Activated naive CD4-positive, alpha-beta T cell treated with anti-CD3 and anti-CD28 coated beads, Interleukin-2, amount 10 ng/mL, durations not matched to agents 7 days and 5 days (primary cell): Measurements from ENCODE around the gene TMEM178A.

Experiments used
- CTCF ChIA-PET: fragments of 350-600 bp; sonication (Branson Sonifier 250); formaldehyde crosslinking; loops from one replicate; lab custom pipeline; 2021; ENCODE audit warnings: antibody characterized with exemption; lab: Charles Lee
- DNase-seq: peaks from one replicate; pipeline ENCODE4 v3.0.0-alpha.2; 2020
- H3K27ac Mint-ChIP-seq: one replicate; pipeline ENCODE4 v1.8.0; 2021; ENCODE audit warnings: mild to moderate bottlenecking, moderate library complexity, mixed read lengths
- H3K27me3 Mint-ChIP-seq: one replicate; pipeline ENCODE4 v1.8.0; 2021; ENCODE audit warnings: mild to moderate bottlenecking, mixed read lengths
- H3K36me3 Mint-ChIP-seq: one replicate; pipeline ENCODE4 v1.8.0; 2021; ENCODE audit warnings: mixed read lengths
- H3K4me1 Mint-ChIP-seq: one replicate; pipeline ENCODE4 v1.8.0; 2021; ENCODE audit warnings: mixed read lengths
- H3K4me3 Mint-ChIP-seq: one replicate; pipeline ENCODE4 v1.8.0; 2021; ENCODE audit warnings: mild to moderate bottlenecking, moderate library complexity, mixed read lengths
- H3K9me3 Mint-ChIP-seq: one replicate; pipeline ENCODE4 v1.8.0; 2021; ENCODE audit warnings: mixed read lengths

The TMEM178A gene

DNA sequence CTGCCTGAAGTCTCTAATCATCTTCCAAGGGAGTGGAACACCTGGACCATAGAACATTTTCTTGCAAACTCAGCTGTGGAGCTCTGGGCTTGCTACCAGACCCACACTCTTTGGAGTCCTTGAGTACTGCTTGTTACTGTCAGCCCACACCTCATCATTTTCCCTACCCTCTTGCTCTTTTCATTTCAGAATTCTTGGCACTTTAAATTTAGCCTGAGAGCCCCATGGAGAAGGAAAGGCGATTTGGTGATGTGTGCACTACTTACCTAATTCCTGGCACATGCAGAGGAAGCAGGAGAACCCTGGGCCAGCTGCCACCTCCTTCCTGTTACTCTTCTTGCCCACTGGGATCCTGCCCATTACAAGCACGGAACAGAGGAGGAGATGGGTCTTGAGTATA is 31.7 kb downstream of the TMEM178A start:
- CTCF ChIA-PET: interaction anchor here (1.4 kb wide), 1 partner anchor 317 kb away, joined by 4 read pairs; no protein-coding TSS in a partner anchor
- Mint-ChIP-seq H3K4me1 (no peaks in the 10 kb centered on the region), H3K9me3 (peaks cover 8% of the 10 kb centered on the region), H3K27ac (no peak overlapping the region), H3K36me3 (no peaks in the 10 kb centered on the region), H3K27me3 (peaks cover 20% of the 10 kb centered on the region), H3K4me3 (no peak overlapping the region)
- no peak for DNase-seq

DNA sequence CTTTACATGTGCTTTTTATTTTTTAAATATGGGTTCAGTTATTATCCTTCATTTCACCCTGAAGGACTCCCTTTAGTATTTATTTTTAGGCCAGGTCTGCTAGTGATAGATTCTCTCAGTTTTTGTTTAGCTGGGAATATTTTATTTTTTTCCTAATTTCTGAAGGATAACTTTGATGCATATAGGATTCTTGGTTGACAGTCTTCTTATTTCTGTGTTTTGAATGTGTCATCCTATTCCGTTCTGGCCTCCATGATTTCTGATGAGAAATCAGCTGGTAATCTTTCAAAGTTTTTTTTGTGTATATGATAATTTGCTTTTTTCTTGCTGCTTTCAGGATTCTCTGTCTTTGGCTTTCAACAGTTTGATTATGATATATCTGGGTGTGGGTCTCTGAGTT is 35.4 kb downstream of the TMEM178A start:
- CTCF ChIA-PET: no interaction called here
- Mint-ChIP-seq H3K4me1 (no peaks in the 10 kb centered on the region), H3K36me3 (no peaks in the 10 kb centered on the region), H3K27ac (no peak overlapping the region), H3K4me3 (no peak overlapping the region), H3K9me3 (peaks cover 8% of the 10 kb centered on the region), H3K27me3 (peaks cover 12% of the 10 kb centered on the region)
- no peak for DNase-seq

DNA sequence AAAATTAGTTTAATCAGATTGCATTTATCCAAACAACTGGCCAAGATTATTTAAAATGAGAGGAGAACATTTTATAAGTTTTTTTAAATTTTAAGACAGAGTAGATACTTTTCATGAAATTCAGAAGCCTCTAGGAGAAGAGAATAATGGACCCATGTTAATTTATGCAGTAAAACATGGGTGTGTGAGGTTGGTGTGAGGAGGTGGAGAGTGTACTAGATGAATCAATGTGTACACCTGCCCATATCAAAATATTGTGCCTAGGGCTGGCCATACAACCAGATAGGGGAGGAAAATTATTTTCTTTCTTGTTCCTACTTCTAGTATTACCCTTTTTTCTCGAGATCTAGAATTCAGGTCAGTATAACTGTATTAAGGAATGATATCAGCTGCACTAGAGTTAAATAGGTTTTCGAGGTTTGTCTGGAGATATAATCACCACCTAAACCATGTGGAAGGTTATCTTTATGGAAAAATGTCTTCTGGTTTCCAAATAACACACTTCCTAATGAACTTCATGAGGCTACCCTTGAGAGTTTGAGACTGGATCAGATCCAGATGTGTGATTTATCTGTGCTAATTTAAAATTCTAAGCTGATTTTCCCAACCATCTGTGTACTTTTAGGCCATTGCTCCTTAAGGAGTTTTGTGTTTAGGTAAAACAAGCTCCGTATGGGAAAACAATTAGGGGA is 37.6 kb downstream of the TMEM178A start:
- H3K4me3 Mint-ChIP-seq: no peak overlapping the region
- H3K4me1 Mint-ChIP-seq: no peaks in the 10 kb centered on the region
- peaks cover 6% of the 10 kb centered on the region for H3K27me3 Mint-ChIP-seq

DNA sequence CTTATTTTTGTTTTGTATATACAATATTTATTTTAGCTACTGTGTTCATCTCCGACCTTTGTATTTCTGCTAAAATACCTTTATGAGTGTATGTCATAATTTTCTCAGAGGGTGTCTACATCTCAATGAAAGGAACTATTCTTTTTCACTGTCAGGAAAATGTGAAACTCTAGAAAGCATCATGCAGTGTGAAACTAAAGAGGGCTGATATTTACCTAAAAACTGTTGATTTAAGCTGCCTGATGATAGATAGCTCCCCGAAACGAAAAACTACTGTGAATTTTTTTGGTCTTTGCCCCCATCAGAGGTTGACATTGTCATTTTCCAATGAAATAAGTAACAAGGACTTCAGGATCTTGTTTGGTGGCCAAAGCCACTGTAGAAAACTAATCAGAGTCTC is 38.8 kb downstream of the TMEM178A start:
- DNase-seq: no peak
- CTCF ChIA-PET: no interaction called here
- H3K36me3 Mint-ChIP-seq: no peaks in the 10 kb centered on the region
- H3K4me1 Mint-ChIP-seq: no peaks in the 10 kb centered on the region
- peaks cover 8% of the 10 kb centered on the region for H3K9me3 Mint-ChIP-seq
- H3K4me3 Mint-ChIP-seq: no peak overlapping the region
- H3K27ac Mint-ChIP-seq: no peak overlapping the region
- H3K27me3 Mint-ChIP-seq: peaks cover 6% of the 10 kb centered on the region

More for the DNA sequence above, 37.6 kb downstream of the TMEM178A start:
- Mint-ChIP-seq H3K27ac (no peak overlapping the region), H3K36me3 (no peaks in the 10 kb centered on the region), H3K9me3 (peaks cover 8% of the 10 kb centered on the region)
- CTCF ChIA-PET: no interaction called here
- DNase-seq: no peak

DNA sequence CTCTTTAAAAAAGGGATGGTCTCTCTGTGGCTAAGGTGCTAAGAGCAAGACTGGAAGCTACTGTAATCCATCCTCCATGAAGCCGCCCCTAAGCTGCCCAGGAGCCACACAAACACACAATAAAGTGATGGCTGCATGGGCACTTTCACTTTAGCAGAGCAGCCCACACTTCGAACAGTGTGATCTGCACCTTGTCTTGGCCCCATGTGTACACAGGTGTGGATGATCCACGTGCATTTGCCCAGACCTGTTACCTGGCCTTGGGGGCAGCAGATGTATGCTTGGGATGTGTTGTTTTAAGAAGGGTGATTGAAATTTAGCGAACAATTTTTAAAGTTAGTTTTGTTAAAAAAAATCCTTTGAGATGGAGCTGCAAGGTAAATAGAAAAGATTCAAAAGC is 39.9 kb downstream of the TMEM178A start:
- H3K36me3 Mint-ChIP-seq: no peaks in the 10 kb centered on the region
- H3K4me1 Mint-ChIP-seq: no peaks in the 10 kb centered on the region
- H3K9me3 Mint-ChIP-seq: peaks cover 8% of the 10 kb centered on the region
- no peak overlapping the region for H3K27ac Mint-ChIP-seq
- H3K4me3 Mint-ChIP-seq: no peak overlapping the region
- no peak for DNase-seq
- CTCF ChIA-PET: no interaction called here
- peaks cover 6% of the 10 kb centered on the region for H3K27me3 Mint-ChIP-seq

DNA sequence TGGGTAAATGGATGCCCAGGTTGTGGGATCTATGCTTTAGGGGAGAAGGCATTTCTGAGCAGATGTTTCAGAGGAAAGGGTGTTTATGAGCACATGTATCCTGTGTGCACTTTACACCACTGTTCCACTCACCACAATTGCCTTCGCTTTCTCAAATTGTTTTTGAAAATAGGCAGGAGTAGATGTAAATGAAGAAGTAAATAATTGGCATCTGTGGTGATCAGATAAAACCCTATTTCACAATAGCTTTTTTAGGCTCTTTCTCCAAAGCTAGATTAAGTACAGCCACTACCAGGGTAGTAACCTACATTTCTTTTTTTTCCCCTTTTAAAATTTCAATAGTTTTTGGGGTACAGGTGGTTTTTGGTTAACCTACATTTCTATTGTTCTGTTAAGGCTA is 40.6 kb downstream of the TMEM178A start:
- Mint-ChIP-seq H3K4me1 (no peaks in the 10 kb centered on the region), H3K27ac (no peak overlapping the region), H3K9me3 (peaks cover 5% of the 10 kb centered on the region), H3K36me3 (no peaks in the 10 kb centered on the region), H3K27me3 (peaks cover 6% of the 10 kb centered on the region), H3K4me3 (no peak overlapping the region)
- DNase-seq: no peak
- CTCF ChIA-PET: no interaction called here

DNA sequence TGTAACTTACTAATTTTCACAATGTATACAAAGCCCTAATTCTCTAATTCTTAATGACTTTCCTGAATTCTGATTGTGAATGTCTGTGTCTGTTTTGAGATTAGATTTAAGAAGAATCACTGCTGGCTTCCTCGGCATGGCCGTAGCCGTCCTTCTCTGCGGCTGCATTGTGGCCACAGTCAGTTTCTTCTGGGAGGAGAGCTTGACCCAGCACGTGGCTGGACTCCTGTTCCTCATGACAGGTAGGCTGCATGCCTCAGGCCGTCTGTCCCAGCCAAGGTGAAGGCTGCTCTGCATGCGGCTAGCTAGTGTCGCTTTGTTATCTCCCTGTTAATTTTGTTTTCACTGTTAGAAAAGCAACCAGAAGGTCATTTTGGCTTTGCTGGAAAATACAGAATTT is 41.2 kb downstream of the TMEM178A start:
- CTCF ChIA-PET: no interaction called here
- no peaks in the 10 kb centered on the region for H3K4me1 Mint-ChIP-seq
- peaks cover 2% of the 10 kb centered on the region for H3K9me3 Mint-ChIP-seq
- H3K27me3 Mint-ChIP-seq: peaks cover 3% of the 10 kb centered on the region
- no peak overlapping the region for H3K4me3 Mint-ChIP-seq
- H3K27ac Mint-ChIP-seq: no peak overlapping the region
- DNase-seq: no peak
- no peaks in the 10 kb centered on the region for H3K36me3 Mint-ChIP-seq

- CTCF ChIA-PET: no interaction called here
- Mint-ChIP-seq H3K27me3 (peaks cover 3% of the 10 kb centered on the region), H3K4me3 (no peak overlapping the region), H3K27ac (no peak overlapping the region), H3K4me1 (no peaks in the 10 kb centered on the region), H3K36me3 (no peaks in the 10 kb centered on the region), H3K9me3 (no peaks in the 10 kb centered on the region)
- DNase-seq: no peak
Measured at GRCh38 chr2:39708003-39708402, 42.3 kb downstream of the TMEM178A start.

GRCh38 chr2:39710807-39711206 is 45.1 kb downstream of the TMEM178A start:
- Mint-ChIP-seq H3K27me3 (peaks cover 8% of the 10 kb centered on the region), H3K4me3 (no peak overlapping the region), H3K4me1 (no peaks in the 10 kb centered on the region), H3K36me3 (no peaks in the 10 kb centered on the region), H3K9me3 (no peaks in the 10 kb centered on the region), H3K27ac (no peak overlapping the region)
- CTCF ChIA-PET: no interaction called here
- DNase-seq: no peak

- CTCF ChIA-PET: interaction anchor here (2.9 kb wide), 1 partner anchor 17 kb away, joined by 13 read pairs; no protein-coding TSS in a partner anchor
Measured at GRCh38 chr2:39712953-39713352, 47.2 kb downstream of the TMEM178A start.

DNA sequence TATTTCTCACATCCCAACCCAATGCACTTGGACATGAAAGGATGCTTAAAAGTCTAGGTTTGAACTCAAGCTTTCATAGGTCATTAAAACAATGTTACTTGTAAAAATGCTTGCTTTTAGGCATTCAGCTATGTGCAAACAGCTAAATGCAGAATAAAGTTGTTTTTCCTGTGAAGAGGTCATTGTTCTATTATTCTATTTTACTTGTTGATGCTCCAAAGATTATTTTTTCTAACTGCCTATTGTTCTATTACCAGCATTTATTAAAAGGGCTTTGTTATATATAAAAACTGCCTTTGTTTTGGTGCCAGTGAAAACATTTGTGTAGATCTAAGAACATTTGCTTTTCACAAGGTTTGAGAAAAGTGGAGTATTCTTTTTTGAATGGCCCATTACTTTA is 49.4 kb downstream of the TMEM178A start:
- DNase-seq: no peak
- Mint-ChIP-seq H3K36me3 (no peaks in the 10 kb centered on the region), H3K4me3 (no peak overlapping the region), H3K27me3 (peaks cover 15% of the 10 kb centered on the region), H3K9me3 (no peaks in the 10 kb centered on the region), H3K27ac (no peak overlapping the region), H3K4me1 (no peaks in the 10 kb centered on the region)
- CTCF ChIA-PET: interaction anchor here (2.9 kb wide), 1 partner anchor 15 kb away, joined by 13 read pairs; no protein-coding TSS in a partner anchor

More at GRCh38 chr2:39712953-39713352, 47.2 kb downstream of the TMEM178A start:
- Mint-ChIP-seq H3K36me3 (no peaks in the 10 kb centered on the region), H3K27ac (no peak overlapping the region), H3K27me3 (peaks cover 10% of the 10 kb centered on the region), H3K4me3 (no peak overlapping the region), H3K9me3 (no peaks in the 10 kb centered on the region), H3K4me1 (no peaks in the 10 kb centered on the region)
- no peak for DNase-seq

DNA sequence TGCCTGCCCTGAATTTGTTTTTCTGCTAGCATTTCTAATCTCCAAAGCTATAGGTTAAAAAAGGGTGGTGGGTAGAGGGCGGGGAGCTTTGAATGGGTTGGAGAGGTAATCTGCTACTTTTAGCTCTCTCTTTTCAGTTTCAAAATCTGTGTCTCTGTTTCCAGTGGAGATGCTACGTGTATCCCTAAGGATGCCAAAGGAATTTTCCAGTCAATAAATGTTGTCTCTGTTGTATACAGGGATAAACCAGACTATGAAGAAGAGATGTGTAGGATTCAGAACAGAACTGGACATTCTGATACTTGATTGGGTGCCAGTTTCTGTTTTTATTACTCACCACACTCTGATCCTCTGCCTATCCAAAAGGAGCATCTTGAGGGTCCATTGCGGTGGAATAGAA is 50.1 kb downstream of the TMEM178A start:
- H3K9me3 Mint-ChIP-seq: no peaks in the 10 kb centered on the region
- DNase-seq: no peak
- H3K4me1 Mint-ChIP-seq: no peaks in the 10 kb centered on the region
- CTCF ChIA-PET: interaction anchor here (2.9 kb wide), 1 partner anchor 14 kb away, joined by 13 read pairs; no protein-coding TSS in a partner anchor
- peaks cover 15% of the 10 kb centered on the region for H3K27me3 Mint-ChIP-seq
- H3K4me3 Mint-ChIP-seq: no peak overlapping the region
- no peaks in the 10 kb centered on the region for H3K36me3 Mint-ChIP-seq
- H3K27ac Mint-ChIP-seq: no peak overlapping the region

GRCh38 chr2:39717067-39717466 is 51.4 kb downstream of the TMEM178A start:
- no peak for DNase-seq
- Mint-ChIP-seq H3K4me3 (no peak overlapping the region), H3K36me3 (no peaks in the 10 kb centered on the region), H3K27me3 (peaks cover 24% of the 10 kb centered on the region), H3K27ac (no peak overlapping the region), H3K9me3 (no peaks in the 10 kb centered on the region), H3K4me1 (no peaks in the 10 kb centered on the region)
- CTCF ChIA-PET: no interaction called here

DNA sequence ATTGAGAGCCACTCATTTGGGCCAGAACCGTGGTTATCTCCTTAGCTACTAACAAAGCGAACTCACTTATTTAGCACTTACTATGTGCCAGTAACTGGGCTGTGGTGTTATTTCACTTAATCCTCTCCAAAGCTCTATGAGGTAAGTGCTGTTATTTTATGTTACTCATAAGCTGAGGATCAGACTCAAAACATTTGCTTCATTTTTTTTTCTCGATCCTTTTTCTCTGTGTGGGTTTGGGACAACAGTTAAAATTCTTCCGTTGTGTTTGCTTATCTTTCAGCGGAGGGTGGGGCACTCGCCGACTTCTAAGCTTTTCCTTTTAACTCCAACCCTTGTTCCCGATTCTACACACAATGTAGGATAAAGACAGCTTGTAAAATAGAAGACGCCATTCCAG is 52.8 kb downstream of the TMEM178A start:
- CTCF ChIA-PET: interaction anchor here (1.2 kb wide), 1 partner anchor 11 kb away, joined by 3 read pairs; no protein-coding TSS in a partner anchor
- H3K36me3 Mint-ChIP-seq: no peaks in the 10 kb centered on the region
- H3K9me3 Mint-ChIP-seq: no peaks in the 10 kb centered on the region

DNA sequence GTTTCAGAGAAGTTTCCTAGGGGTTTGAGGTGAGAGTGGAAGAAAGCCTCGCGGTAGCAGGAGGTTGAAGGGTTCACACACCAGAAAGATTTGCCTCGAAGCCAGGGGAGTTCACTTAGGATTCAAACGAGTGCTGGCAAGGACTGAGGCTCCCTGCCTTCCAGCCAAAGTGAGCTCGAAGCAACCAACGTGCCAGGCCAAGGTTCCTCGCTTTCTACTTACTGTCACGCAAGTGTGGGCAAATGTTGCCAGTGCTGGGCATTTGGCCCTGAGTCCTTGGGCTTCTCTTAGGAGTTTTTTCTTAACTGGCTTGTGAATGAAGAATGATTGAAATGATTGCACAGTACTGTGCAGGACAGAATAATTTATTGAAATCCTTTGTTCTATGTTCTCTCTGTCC is 53.6 kb downstream of the TMEM178A start:
- Mint-ChIP-seq H3K4me1 (no peaks in the 10 kb centered on the region), H3K4me3 (no peak overlapping the region), H3K27ac (no peak overlapping the region), H3K9me3 (no peaks in the 10 kb centered on the region), H3K36me3 (no peaks in the 10 kb centered on the region), H3K27me3 (peaks cover 20% of the 10 kb centered on the region)
- CTCF ChIA-PET: no interaction called here
- DNase-seq: no peak

More for the DNA sequence above, 52.8 kb downstream of the TMEM178A start:
- DNase-seq: no peak
- Mint-ChIP-seq H3K4me1 (no peaks in the 10 kb centered on the region), H3K27ac (no peak overlapping the region), H3K27me3 (peaks cover 25% of the 10 kb centered on the region), H3K4me3 (no peak overlapping the region)
